Left renal cortex interstitium (tissue), 4 donors: ENCODE data around the gene ROGDI. TPM values are rescaled to one million over a fixed set of nuclear protein-coding genes. Genes with fewer than 3 reads are reported as not detected.

ENCODE experiments used
- DNase-seq, 4 donors: peaks; one replicate each; pipeline ENCODE4 v3.0.0-alpha.2; 2013; ENCODE audit warnings: low read depth in 4 of 4, low spot score in 2 of 4, missing footprints in 1 of 4
- polyA plus RNA-seq, 4 donors: library from polyadenylated mRNA; unstranded; fragments of 120-200 nt; gene quantifications; one replicate each; pipeline ENCODE4 v1.2.1, GENCODE V29; 2013; ENCODE audit not compliant: insufficient read length in 4 of 4

ROGDI gene
- polyA plus RNA-seq, 4 donors: 29.8 to 58.2 (median 40.9) TPM

DNA sequence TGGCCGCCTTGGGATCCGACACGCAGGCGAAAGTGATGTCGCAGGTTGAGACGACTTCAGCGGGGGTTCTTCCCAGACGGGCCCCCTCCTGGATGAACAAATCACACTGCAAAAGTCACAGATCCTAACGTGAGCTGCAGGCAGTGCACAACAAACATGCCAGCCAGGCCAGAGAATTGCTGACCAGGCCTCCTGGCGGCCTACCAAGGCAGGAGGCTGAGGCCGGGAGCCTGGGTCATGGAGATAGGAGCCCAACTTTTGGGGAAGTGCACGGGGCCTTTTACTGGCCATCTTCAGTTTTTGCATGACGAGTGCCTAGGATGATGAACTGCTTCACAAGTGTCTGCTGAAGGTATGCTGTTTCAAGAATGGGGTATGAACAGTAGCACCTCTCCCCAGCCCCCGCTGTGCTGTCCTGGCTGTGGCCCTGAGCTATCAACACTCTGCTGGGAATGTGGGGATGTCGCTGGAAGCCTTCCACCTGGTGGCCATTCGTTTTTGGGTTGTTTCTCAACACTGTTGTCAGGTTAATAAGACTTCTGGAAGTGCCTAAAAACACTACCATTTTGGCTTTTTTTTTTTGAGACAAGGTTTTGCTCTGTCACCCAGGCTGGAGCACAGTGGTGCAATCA lies 12.2 kb upstream of the ROGDI start:
- no peak for DNase-seq

DNA sequence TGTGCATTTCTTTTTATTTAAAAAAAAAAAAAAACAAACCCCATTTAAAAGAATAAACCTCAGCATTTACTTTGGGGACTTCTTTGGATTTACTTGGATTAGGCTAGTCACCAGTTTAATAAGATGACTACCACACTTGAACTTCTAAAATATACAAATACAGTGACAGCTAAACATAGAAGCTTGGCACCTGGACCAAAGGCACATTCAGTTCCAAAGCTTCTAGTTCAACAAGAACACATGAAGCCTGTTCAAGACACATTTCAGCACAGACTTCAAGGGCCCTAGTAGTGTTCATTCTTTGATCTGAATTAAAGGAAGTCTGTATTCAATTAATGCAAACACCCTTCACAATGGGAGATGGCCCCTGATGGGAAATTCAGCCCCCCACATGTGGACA lies 11.6 kb upstream of the ROGDI start:
- no peak for DNase-seq

GRCh38 chr16:4813251-4814003 lies 11.0 kb upstream of the ROGDI start:
- DNase-seq: no peak

DNA sequence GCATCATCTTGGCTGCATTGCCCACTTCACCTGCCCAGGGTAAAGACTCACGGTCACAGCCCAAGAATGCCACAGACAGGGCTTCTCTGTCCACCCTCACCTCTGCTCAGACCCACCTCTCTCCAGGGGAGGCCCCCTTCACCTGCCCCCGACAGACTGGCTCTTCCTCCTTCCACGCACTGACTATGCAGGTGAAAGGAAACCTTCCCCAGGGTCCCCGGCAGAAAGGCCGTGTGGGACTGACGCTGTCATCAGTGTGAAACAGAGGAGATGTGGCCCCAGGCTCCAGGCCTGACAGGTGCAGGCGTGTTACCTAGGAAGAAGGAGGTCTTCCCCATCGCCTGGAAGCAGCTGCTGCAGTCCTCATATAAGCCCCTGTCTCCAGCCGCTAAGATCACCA lies 9.3 kb upstream of the ROGDI start:
- DNase-seq: no peak

- no peak for DNase-seq
These were observed 8.8 kb upstream of the ROGDI start for GRCh38 chr16:4811242-4811641.

DNA sequence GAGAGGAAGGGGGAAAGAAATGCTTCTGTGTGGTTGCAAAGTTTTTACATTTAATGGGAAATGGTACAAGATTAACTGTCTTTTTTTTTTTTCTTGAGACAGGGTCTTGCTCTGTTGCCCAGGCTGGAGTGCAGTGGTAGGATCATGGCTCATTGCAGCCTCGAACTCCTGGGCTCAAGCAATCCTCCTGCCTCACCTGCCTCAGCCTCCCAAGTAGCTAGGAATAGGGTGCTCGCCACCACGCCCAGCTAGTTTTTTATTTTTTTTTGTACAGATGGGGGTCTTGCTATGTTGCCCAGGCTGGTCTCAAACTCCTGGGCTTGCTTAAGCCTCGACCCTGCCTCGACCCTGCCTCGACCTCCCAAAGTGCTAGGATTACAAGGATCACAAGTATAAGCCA lies 3.8 kb upstream of the ROGDI start:
- DNase-seq: no peak

DNA sequence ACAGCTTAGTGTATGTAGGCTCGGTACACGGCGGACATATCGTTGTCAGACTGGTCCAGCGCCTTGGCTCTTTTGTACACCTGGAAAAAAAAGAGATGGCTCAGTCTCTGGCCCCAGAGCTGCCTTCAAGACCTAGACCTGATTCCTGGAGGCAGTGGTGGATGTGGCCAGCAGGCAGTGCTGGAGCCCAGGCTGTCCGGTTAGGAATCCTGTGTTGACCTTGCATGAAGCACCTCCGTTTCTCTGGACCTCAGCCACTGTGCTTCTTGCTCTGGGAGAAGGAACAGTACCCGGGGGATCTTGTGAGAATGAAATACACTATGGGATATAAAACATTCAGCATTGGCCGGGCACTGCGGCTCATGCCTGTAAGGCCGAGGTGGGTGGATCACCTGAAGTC lies 2.8 kb upstream of the ROGDI start:
- no peak for DNase-seq

GRCh38 chr16:4803898-4804762 lies 1.7 kb upstream of the ROGDI start:
- DNase-seq: no peak

GRCh38 chr16:4803401-4803844 lies 990 bp upstream of the ROGDI start:
- DNase-seq: no peak

DNA sequence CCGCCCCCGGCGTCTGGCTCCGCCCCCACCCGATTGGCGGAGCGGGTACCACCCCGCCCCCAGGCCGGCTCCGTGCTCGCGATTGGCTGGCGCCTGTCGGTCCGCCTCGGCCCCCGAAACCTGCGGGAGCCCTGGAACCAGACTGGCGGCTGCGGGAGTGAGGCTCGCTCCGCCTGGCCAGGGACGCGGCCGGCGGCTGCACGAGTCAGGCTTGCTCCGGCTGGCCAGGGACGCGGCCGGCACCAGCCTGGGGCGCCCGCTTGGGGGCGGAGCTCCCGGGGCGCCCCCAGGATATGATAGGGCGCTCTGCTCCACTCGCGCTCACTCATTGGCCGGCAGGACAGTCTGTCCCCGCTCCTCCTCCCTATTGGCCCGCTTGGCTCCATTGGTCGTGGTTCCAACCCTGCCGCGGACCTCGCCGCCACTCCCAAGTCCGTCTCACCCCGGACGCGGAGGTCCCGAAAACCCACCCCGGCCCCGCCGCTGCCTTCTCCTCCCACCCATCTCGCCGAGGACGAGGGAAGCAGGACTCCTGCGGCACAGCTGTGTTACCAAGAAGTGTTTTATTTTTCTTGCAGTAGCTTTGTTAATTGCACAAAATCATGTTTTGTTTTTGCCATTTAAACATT lies 340 bp upstream of the ROGDI start:
- peak; percentile 76 to 86 (median 80) for DNase-seq

GRCh38 chr16:4801051-4801961 lies 1.1 kb downstream of the ROGDI start:
- no peak for DNase-seq

DNA sequence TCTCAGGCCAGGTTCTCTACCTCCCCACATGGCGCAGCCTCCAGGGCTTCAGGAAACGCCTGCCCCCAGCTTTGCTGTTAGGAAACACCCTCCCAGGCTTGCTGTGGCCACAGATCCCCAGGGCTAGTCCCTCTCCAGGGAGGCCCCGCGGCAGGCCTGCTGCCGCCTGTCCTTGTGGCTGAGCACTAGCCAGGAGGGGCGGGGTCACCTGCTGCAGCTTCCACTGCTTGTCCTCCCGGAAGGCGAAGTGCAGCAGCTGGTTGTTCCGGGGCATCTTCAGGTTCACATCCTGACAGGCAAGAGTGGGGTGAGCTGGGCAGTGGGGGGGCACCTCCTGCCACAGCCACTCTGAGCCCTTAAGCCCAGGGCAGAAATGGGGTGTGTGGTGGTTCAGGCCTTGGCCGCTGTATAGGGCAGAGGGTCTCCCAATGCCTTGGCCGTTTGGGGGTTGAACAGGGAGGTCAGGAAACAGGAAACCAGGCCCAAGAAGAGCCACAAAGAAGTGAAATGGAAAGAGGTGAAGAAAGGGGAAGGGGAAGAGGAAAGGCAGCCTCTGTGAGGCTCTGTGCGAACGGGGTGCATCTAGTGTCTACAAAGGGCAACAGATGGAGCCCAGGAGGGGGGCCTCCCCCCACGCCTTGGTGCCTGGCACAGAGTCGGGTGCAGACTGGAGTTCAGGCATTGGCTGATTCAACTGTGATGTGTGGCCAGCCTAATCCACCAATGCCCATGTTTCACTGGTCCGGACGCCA lies 2.0 kb downstream of the ROGDI start:
- no peak for DNase-seq

DNA sequence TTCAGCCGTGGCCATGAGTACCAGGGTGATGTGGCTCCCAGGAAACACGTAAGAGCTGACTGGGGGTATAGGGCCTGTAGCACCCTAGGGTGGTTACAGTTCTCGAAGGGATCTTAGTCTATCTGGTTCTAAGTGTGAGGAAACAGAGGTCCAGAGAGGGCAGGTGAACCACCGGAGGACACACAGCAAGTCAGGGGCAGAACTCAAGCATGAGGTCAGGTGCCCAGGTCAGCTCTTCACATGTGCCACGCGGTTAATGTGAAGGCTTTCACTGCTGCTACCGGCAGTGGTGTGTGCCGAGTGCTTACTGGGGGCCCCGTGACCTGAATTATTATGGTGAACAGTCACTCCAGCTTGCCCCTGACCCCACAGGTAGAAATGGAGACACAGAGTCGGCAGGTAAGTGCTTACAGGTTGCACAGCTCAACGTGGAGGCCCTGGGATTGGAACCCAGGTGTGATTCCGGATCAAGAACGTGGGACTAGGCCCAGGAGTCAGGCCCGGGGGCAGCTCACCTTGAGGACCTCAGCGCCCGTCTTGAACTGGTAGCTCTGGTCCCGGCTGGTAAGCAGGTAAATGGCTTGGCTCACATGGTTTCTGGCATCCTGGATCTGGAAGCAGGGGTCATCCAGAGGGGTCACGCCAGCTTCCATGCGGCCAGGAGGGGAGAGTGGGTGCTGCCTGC lies 3.1 kb downstream of the ROGDI start:
- DNase-seq: no peak

GRCh38 chr16:4798456-4798855 lies 4.0 kb downstream of the ROGDI start:
- no peak for DNase-seq

- DNase-seq: no peak
These were observed 4.6 kb downstream of the ROGDI start for GRCh38 chr16:4797805-4798252.

GRCh38 chr16:4796982-4797804 lies 5.2 kb downstream of the ROGDI start:
- no peak for DNase-seq

GRCh38 chr16:4795828-4796572 lies 6.4 kb downstream of the ROGDI start:
- DNase-seq: no peak
